ENCODE measurements around the gene PAIP1. TPM values are rescaled to one million over a fixed set of nuclear protein-coding genes. Genes with fewer than 3 reads are reported as not detected.
"Not testable (repeated sequence)": the region's sequence is repeated elsewhere in the genome, so short reads cannot be mapped to it uniquely, and the experiment has no call there.

The PAIP1 gene
- total and polyA plus RNA-seq, 4 experiments from 2014 or later: 36.0 to 48.9 (median 43.0) TPM

DNA sequence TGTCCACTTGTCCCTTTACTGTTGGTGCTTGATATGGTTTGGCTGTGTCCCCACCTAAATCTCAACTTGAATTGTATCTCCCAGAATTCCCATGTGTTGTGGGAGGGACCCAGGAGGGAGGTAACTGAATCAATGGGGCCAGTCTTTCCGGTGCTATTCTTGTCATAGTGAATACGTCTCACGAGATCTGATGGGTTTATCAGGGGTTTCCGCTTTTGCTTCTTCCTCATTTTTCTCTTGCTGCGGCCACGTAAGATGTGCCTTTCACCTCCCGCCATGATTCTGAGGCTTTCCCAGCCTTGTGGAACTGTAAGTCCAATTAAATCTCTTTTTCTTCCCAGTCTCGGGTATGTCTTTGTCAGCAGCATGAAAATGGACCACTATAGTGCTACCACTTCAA lies 7.6 kb downstream of the PAIP1 start:
- Mint-ChIP-seq H3K4me1 (peaks cover 16 to 23% (median 20%) of the 10 kb centered on the region in 4 donors), H3K36me3 (peaks cover 29 to 51% of the 10 kb centered on the region in 2 donors), H3K27ac (peak overlapping the region in 2 of 7 donors; percentile 26 to 75)
- H3K4me3 ChIP-seq (ENCODE audit: low read length in 2 of 2); POLR2A ChIA-PET (ENCODE audit: partially characterized antibody); H3K27me3 ChIP-seq (ENCODE audit: insufficient read depth, low read length); H3K9me3 ChIP-seq (ENCODE audit: control insufficient read depth in 1 of 2, low read length in 2 of 2); intact Hi-C loops (cut with micrococcal nuclease); H3K27me3 Mint-ChIP-seq; DNase-seq; CTCF ChIA-PET (ENCODE audit: partially characterized antibody); H3K4me3 Mint-ChIP-seq; H3K27ac ChIP-seq (ENCODE audit: low read depth, low read length); H3K9me3 Mint-ChIP-seq: not testable (repeated sequence)
- peaks cover 35% of the 10 kb centered on the region for H3K4me1 ChIP-seq (ENCODE audit: insufficient read depth, low read length)
- H3K36me3 ChIP-seq (ENCODE audit: insufficient read depth, low read length): peaks cover 33% of the 10 kb centered on the region

DNA sequence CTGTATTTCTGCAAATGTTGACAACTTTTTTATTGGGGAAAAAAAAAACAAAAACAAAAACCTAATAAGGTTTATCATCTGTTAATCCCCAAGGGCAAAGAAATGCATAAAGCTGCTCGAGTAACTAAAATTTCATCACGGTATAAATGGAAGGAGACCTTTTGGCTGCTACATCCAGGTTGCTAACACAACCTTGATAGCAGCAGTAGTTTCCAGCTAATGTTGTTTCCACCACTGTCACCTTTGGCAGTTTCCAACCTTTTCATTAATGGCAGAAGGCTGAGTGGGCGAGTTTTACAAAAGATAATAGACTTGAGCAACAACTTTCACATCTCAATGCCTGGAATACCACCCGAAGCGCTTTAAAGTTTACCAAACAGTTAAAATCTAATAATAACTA lies 8.5 kb downstream of the PAIP1 start:
- Mint-ChIP-seq H3K27me3 (no peaks in the 10 kb centered on the region), H3K36me3 (peaks cover 33 to 57% of the 10 kb centered on the region in 2 donors), H3K27ac (no peak overlapping the region), H3K4me3 (no peak overlapping the region), H3K9me3 (no peaks in the 10 kb centered on the region), H3K4me1 (peaks cover 20 to 28% (median 24%) of the 10 kb centered on the region in 4 donors)
- ChIA-PET CTCF (ENCODE audit: partially characterized antibody) (no interaction called here), POLR2A (ENCODE audit: partially characterized antibody) (no interaction called here)
- H3K36me3 ChIP-seq (ENCODE audit: insufficient read depth, low read length): peaks cover 38% of the 10 kb centered on the region
- intact Hi-C loops (cut with micrococcal nuclease): no loop called here
- H3K27me3 ChIP-seq (ENCODE audit: insufficient read depth, low read length): no peaks in the 10 kb centered on the region
- no peak overlapping the region for H3K4me3 ChIP-seq (ENCODE audit: low read length in 2 of 2)
- H3K4me1 ChIP-seq (ENCODE audit: insufficient read depth, low read length): peaks cover 26% of the 10 kb centered on the region
- no peak for DNase-seq
- no peak overlapping the region for H3K27ac ChIP-seq (ENCODE audit: low read depth, low read length)
- H3K9me3 ChIP-seq (ENCODE audit: control insufficient read depth in 1 of 2, low read length in 2 of 2): no peaks in the 10 kb centered on the region

GRCh38 chr5:43547532-43547931 lies 9.3 kb downstream of the PAIP1 start:
- peaks cover 46% of the 10 kb centered on the region for H3K36me3 ChIP-seq (ENCODE audit: insufficient read depth, low read length)
- peaks cover 18% of the 10 kb centered on the region for H3K4me1 ChIP-seq (ENCODE audit: insufficient read depth, low read length)
- H3K9me3 ChIP-seq (ENCODE audit: control insufficient read depth in 1 of 2, low read length in 2 of 2): no peaks in the 10 kb centered on the region
- Mint-ChIP-seq H3K36me3 (peaks cover 37 to 65% of the 10 kb centered on the region in 2 donors), H3K4me3 (no peak overlapping the region), H3K9me3 (no peaks in the 10 kb centered on the region), H3K4me1 (peaks cover 22 to 30% (median 28%) of the 10 kb centered on the region in 4 donors), H3K27me3 (no peaks in the 10 kb centered on the region), H3K27ac (no peak overlapping the region)
- intact Hi-C loops (cut with micrococcal nuclease): no loop called here
- H3K27me3 ChIP-seq (ENCODE audit: insufficient read depth, low read length): no peaks in the 10 kb centered on the region
- no peak for DNase-seq
- CTCF ChIA-PET (ENCODE audit: partially characterized antibody): no interaction called here
- H3K27ac ChIP-seq (ENCODE audit: low read depth, low read length): no peak overlapping the region
- H3K4me3 ChIP-seq (ENCODE audit: low read length in 2 of 2): no peak overlapping the region
- POLR2A ChIA-PET (ENCODE audit: partially characterized antibody): no interaction called here

- H3K27ac Mint-ChIP-seq: peak overlapping the region in 1 of 7 donors; percentile 32
- peaks cover 14 to 24% (median 20%) of the 10 kb centered on the region in 4 donors for H3K4me1 Mint-ChIP-seq
- ChIA-PET POLR2A (ENCODE audit: partially characterized antibody) (interaction anchor here (2.0 kb wide), 1 partner anchor 60 kb away, joined by 6 read pairs; the partner anchor contains the start of gene TMEM267), CTCF (ENCODE audit: partially characterized antibody) (interaction anchor here (0.6 to 1.4 kb wide), 4 partner anchors 12 to 92 kb away, joined by 3 to 7 read pairs (median 4); partner anchors contain the start of gene TMEM267)
- H3K4me3 Mint-ChIP-seq: no peak overlapping the region
- Histone ChIP-seq H3K4me3 (ENCODE audit: low read length in 2 of 2) (no peak overlapping the region), H3K36me3 (ENCODE audit: insufficient read depth, low read length) (peaks cover 53% of the 10 kb centered on the region), H3K9me3 (ENCODE audit: control insufficient read depth in 1 of 2, low read length in 2 of 2) (no peaks in the 10 kb centered on the region), H3K4me1 (ENCODE audit: insufficient read depth, low read length) (no peaks in the 10 kb centered on the region), H3K27ac (ENCODE audit: low read depth, low read length) (no peak overlapping the region), H3K27me3 (ENCODE audit: insufficient read depth, low read length) (no peaks in the 10 kb centered on the region)
- H3K36me3 Mint-ChIP-seq: peaks cover 35 to 72% of the 10 kb centered on the region in 2 donors
- intact Hi-C loops (cut with micrococcal nuclease): no loop called here
- H3K27me3 Mint-ChIP-seq: no peaks in the 10 kb centered on the region
- no peak for DNase-seq
- no peaks in the 10 kb centered on the region for H3K9me3 Mint-ChIP-seq
These were observed 13.4 kb downstream of the PAIP1 start for GRCh38 chr5:43543434-43543833.

DNA sequence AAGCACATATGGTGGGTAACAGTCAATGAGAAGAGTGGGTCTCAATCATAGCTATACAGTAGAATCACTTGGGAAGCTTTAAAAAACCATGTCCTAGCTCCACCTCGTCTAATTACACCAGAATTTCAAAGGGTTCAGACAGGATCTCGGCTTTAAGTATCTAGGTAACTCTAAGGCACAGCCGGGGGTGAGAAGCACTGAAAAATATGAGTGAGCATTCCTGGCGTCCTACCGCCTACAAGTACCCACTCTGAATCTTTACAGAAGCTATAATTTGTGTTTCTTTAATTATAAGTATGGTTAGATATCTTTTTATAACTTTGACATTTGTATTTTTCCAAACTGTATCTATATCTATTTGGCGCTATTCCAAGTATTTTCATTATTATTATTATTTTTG lies 16.1 kb downstream of the PAIP1 start:
- H3K9me3 Mint-ChIP-seq: no peaks in the 10 kb centered on the region
- CTCF ChIA-PET (ENCODE audit: partially characterized antibody): interaction anchor here (1.4 kb wide), 1 partner anchor 14 kb away, joined by 5 read pairs; no protein-coding TSS in a partner anchor
- intact Hi-C loops (cut with micrococcal nuclease): no loop called here
- peaks cover 42 to 71% of the 10 kb centered on the region in 2 donors for H3K36me3 Mint-ChIP-seq
- H3K27me3 Mint-ChIP-seq: no peaks in the 10 kb centered on the region
- DNase-seq: no peak
- Histone ChIP-seq H3K27me3 (ENCODE audit: insufficient read depth, low read length) (no peaks in the 10 kb centered on the region), H3K9me3 (ENCODE audit: control insufficient read depth in 1 of 2, low read length in 2 of 2) (no peaks in the 10 kb centered on the region), H3K4me1 (ENCODE audit: insufficient read depth, low read length) (no peaks in the 10 kb centered on the region), H3K4me3 (ENCODE audit: low read length in 2 of 2) (no peak overlapping the region), H3K27ac (ENCODE audit: low read depth, low read length) (no peak overlapping the region), H3K36me3 (ENCODE audit: insufficient read depth, low read length) (peaks cover 54% of the 10 kb centered on the region)
- peak overlapping the region in 1 of 7 donors; percentile 37 for H3K27ac Mint-ChIP-seq
- POLR2A ChIA-PET (ENCODE audit: partially characterized antibody): interaction anchor here (1.2 kb wide), 1 partner anchor 57 kb away, joined by 3 read pairs; the partner anchor contains the start of gene TMEM267
- H3K4me1 Mint-ChIP-seq: peaks cover 14 to 18% (median 16%) of the 10 kb centered on the region in 4 donors
- no peak overlapping the region for H3K4me3 Mint-ChIP-seq

DNA sequence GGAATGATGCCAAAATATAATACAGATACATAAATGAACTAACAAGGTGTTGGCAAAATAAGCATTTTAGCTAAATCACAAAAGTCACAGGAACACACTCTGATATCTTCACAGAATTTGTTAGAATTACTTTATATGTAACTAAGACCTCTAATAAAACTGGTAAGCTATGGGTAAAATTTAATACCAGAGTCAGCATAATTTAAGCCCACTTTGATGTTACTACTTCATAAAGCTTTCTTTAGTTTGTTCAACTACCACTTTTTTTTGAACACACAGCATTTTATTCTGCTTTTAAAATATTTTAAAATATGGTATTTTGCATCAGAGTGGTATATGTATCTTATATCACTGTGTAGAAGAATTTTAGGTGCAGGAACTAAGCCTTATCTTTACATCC lies 19.9 kb downstream of the PAIP1 start:
- DNase-seq: no peak
- H3K27me3 ChIP-seq (ENCODE audit: insufficient read depth, low read length): no peaks in the 10 kb centered on the region
- H3K27ac ChIP-seq (ENCODE audit: low read depth, low read length): no peak overlapping the region
- no peak overlapping the region for H3K4me3 Mint-ChIP-seq
- CTCF ChIA-PET (ENCODE audit: partially characterized antibody): interaction anchor here (1.5 kb wide), 1 partner anchor 53 kb away, joined by 3 read pairs; no protein-coding TSS in a partner anchor
- no peaks in the 10 kb centered on the region for H3K9me3 ChIP-seq (ENCODE audit: control insufficient read depth in 1 of 2, low read length in 2 of 2)
- no peak overlapping the region for H3K27ac Mint-ChIP-seq
- no peaks in the 10 kb centered on the region for H3K27me3 Mint-ChIP-seq
- peaks cover 62% of the 10 kb centered on the region for H3K36me3 ChIP-seq (ENCODE audit: insufficient read depth, low read length)
- no peak overlapping the region for H3K4me3 ChIP-seq (ENCODE audit: low read length in 2 of 2)
- H3K4me1 ChIP-seq (ENCODE audit: insufficient read depth, low read length): no peaks in the 10 kb centered on the region
- H3K36me3 Mint-ChIP-seq: peaks cover 49 to 80% of the 10 kb centered on the region in 2 donors
- peaks cover 0 to 16% (median 5%) of the 10 kb centered on the region in 4 donors for H3K4me1 Mint-ChIP-seq
- no peaks in the 10 kb centered on the region for H3K9me3 Mint-ChIP-seq
- POLR2A ChIA-PET (ENCODE audit: partially characterized antibody): interaction anchor here (0.7 kb wide), 1 partner anchor 53 kb away, joined by 3 read pairs; the partner anchor contains the start of gene TMEM267
- intact Hi-C loops (cut with micrococcal nuclease): no loop called here

GRCh38 chr5:43533646-43534045 lies 23.2 kb downstream of the PAIP1 start:
- Mint-ChIP-seq H3K4me1 (peaks cover 0 to 13% (median 5%) of the 10 kb centered on the region in 4 donors), H3K27ac (peak overlapping the region in 3 of 7 donors; percentile 49 to 83 (median 67)), H3K4me3 (no peak overlapping the region), H3K9me3 (no peaks in the 10 kb centered on the region), H3K27me3 (no peaks in the 10 kb centered on the region), H3K36me3 (peaks cover 56 to 78% of the 10 kb centered on the region in 2 donors)
- no peak overlapping the region for H3K4me3 ChIP-seq (ENCODE audit: low read length in 2 of 2)
- POLR2A ChIA-PET (ENCODE audit: partially characterized antibody): interaction anchor here (1.2 kb wide), 2 partner anchors 22 to 49 kb away, joined by 3 to 4 read pairs; no protein-coding TSS in a partner anchor
- peaks cover 65% of the 10 kb centered on the region for H3K36me3 ChIP-seq (ENCODE audit: insufficient read depth, low read length)
- no peaks in the 10 kb centered on the region for H3K9me3 ChIP-seq (ENCODE audit: control insufficient read depth in 1 of 2, low read length in 2 of 2)
- no peak overlapping the region for H3K27ac ChIP-seq (ENCODE audit: low read depth, low read length)
- no peak for DNase-seq
- no peaks in the 10 kb centered on the region for H3K4me1 ChIP-seq (ENCODE audit: insufficient read depth, low read length)
- no peaks in the 10 kb centered on the region for H3K27me3 ChIP-seq (ENCODE audit: insufficient read depth, low read length)
- intact Hi-C loops (cut with micrococcal nuclease): no loop called here
- CTCF ChIA-PET (ENCODE audit: partially characterized antibody): interaction anchor here (0.7 kb wide), 1 partner anchor 49 kb away, joined by 3 read pairs; no protein-coding TSS in a partner anchor

Measured in CD4-positive, alpha-beta memory T cell (primary cell).